ENCODE results near the gene SPPL2C.

SPPL2C gene

DNA sequence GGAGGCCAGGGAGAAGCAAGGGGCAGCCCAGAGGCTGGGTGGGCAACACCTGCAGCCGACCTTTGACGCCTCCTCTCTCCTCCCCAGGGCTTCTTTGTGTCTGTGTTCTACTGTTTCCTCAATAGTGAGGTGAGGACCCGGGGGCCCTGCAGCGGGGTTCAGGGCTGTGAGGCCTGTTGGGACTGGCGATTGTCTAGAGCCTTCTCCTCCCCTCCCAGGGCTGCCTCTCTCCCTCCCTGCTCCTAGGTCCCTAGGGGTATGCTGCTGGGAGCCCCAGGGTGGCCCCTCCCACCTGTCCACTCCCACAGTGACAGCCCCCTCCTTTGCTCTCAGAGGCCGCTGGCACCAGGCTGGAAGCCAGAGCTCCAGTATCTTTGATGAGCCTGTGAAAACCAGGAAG, 10.8 kb upstream of the SPPL2C start:
- TF ChIP-seq EZH2phosphoT487 (conservative IDR thresholded peaks at IDR 0.05; ENCODE audit: low read length) = no peak
- TF ChIP-seq, protein P1, sequence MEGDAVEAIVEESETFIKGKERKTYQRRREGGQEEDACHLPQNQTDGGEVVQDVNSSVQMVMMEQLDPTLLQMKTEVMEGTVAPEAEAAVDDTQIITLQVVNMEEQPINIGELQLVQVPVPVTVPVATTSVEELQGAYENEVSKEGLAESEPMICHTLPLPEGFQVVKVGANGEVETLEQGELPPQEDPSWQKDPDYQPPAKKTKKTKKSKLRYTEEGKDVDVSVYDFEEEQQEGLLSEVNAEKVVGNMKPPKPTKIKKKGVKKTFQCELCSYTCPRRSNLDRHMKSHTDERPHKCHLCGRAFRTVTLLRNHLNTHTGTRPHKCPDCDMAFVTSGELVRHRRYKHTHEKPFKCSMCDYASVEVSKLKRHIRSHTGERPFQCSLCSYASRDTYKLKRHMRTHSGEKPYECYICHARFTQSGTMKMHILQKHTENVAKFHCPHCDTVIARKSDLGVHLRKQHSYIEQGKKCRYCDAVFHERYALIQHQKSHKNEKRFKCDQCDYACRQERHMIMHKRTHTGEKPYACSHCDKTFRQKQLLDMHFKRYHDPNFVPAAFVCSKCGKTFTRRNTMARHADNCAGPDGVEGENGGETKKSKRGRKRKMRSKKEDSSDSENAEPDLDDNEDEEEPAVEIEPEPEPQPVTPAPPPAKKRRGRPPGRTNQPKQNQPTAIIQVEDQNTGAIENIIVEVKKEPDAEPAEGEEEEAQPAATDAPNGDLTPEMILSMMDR (IDR thresholded peaks at IDR 0.05; ENCODE audit: insufficient read depth, low read length, poor library complexity, severe bottlenecking) = no peak
- H3K79me2 ChIP-seq (ENCODE audit: insufficient read depth, low read length) = no peaks in the 10 kb centered on the region
- no peak overlapping the region for H3K9ac ChIP-seq (ENCODE audit: low read length)
- no peaks in the 10 kb centered on the region for H3K27me3 ChIP-seq (ENCODE audit: low read length)
- H3K9me3 ChIP-seq (ENCODE audit: insufficient read depth, low read length) = no peaks in the 10 kb centered on the region
- H3K9me2 ChIP-seq (replicated peaks; ENCODE audit: insufficient read depth, low read length) = no peaks in the 10 kb centered on the region
- H3K4me3 ChIP-seq (ENCODE audit: insufficient read depth, low read length, poor library complexity, severe bottlenecking) = no peak overlapping the region
- no peak overlapping the region for H2AFZ ChIP-seq (ENCODE audit: low read depth, low read length, severe bottlenecking)
- H3K36me3 ChIP-seq (ENCODE audit: low read length) = no peaks in the 10 kb centered on the region
- H3K27ac ChIP-seq (ENCODE audit: low read depth, low read length) = no peak overlapping the region
- no peaks in the 10 kb centered on the region for H4K20me1 ChIP-seq (ENCODE audit: low read depth, low read length)
- no peak overlapping the region for H3K4me2 ChIP-seq (ENCODE audit: low read depth, low read length, poor library complexity, severe bottlenecking)
- no peaks in the 10 kb centered on the region for H3F3A ChIP-seq (ENCODE audit: insufficient read depth)

DNA sequence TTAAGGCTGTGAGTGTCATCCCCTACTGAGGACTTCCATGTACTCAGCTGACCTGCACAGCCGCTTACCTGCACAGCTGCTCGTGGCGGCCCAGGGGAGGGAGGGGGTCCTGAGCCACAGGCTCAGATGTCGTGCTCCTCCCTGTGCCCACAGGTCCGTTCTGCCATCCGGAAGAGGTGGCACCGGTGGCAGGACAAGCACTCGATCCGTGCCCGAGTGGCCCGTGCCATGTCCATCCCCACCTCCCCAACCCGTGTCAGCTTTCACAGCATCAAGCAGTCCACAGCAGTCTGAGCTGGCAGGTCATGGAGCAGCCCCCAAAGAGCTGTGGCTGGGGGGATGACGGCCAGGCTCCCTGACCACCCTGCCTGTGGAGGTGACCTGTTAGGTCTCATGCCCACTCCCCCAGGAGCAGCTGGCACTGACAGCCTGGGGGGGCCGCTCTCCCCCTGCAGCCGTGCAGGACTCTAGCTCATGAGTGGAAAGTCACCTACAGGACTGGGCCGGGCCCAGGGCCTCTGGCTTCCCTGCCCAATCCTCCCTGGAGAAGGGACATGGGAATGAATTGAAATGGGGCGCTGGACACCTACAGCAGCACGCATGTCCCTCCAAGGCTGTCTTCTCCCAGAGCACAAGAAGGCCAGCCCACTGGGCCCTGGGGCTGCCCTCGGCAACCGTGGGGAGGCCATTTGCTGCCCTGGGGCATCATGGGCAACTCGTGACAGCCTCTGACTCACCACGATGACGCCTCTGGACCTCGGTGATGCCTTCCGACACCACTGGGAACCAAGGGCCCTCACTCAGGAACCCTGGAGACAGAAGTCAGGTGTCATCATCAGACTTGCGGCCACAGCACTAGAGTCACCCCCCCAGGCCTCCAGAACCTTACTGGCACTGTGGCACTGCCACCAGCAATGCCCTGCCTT, 9.9 kb upstream of the SPPL2C start:
- Histone ChIP-seq H2AFZ (ENCODE audit: low read depth, low read length, severe bottlenecking) (no peak overlapping the region), H3K4me3 (ENCODE audit: insufficient read depth, low read length, poor library complexity, severe bottlenecking) (no peak overlapping the region), H3K27ac (ENCODE audit: low read depth, low read length) (no peak overlapping the region), H3K79me2 (ENCODE audit: insufficient read depth, low read length) (no peaks in the 10 kb centered on the region), H3K9me3 (ENCODE audit: insufficient read depth, low read length) (no peaks in the 10 kb centered on the region), H3K4me2 (ENCODE audit: low read depth, low read length, poor library complexity, severe bottlenecking) (no peak overlapping the region), H3K36me3 (ENCODE audit: low read length) (no peaks in the 10 kb centered on the region), H3K27me3 (ENCODE audit: low read length) (no peaks in the 10 kb centered on the region), H3K9me2 (replicated peaks; ENCODE audit: insufficient read depth, low read length) (no peaks in the 10 kb centered on the region), H3F3A (ENCODE audit: insufficient read depth) (no peaks in the 10 kb centered on the region), H4K20me1 (ENCODE audit: low read depth, low read length) (no peaks in the 10 kb centered on the region), H3K9ac (ENCODE audit: low read length) (no peak overlapping the region)
- TF ChIP-seq EZH2phosphoT487 (conservative IDR thresholded peaks at IDR 0.05; ENCODE audit: low read length) = no peak
- TF ChIP-seq, protein P1 (IDR thresholded peaks at IDR 0.05; ENCODE audit: insufficient read depth, low read length, poor library complexity, severe bottlenecking) = no peak

DNA sequence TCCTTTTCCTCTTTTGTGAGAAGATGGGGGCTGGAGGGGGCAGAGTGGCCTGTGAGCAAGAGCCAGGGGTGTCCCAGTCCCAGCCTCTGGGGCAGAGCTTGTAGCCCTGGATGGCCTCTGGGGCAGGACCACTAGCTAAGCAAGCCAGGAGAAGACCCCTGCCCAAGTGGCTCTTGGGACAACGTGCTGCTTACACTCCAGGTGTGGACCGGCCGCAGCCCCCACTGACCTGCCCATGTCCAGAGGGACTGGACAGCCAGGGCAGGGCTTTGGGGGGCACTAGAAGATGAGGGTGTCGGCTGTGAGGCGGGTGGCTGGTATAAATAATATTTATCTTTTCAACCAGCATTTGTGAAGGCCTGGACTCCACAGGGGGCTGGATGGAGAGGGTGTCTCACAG, 9.2 kb upstream of the SPPL2C start:
- Histone ChIP-seq H2AFZ (ENCODE audit: low read depth, low read length, severe bottlenecking) (no peak overlapping the region), H4K20me1 (ENCODE audit: low read depth, low read length) (no peaks in the 10 kb centered on the region), H3K27me3 (ENCODE audit: low read length) (no peaks in the 10 kb centered on the region), H3K9ac (ENCODE audit: low read length) (no peak overlapping the region), H3K4me3 (ENCODE audit: insufficient read depth, low read length, poor library complexity, severe bottlenecking) (no peak overlapping the region), H3K27ac (ENCODE audit: low read depth, low read length) (no peak overlapping the region), H3K4me2 (ENCODE audit: low read depth, low read length, poor library complexity, severe bottlenecking) (no peak overlapping the region), H3K9me3 (ENCODE audit: insufficient read depth, low read length) (no peaks in the 10 kb centered on the region), H3K36me3 (ENCODE audit: low read length) (no peaks in the 10 kb centered on the region), H3K79me2 (ENCODE audit: insufficient read depth, low read length) (no peaks in the 10 kb centered on the region), H3F3A (ENCODE audit: insufficient read depth) (no peaks in the 10 kb centered on the region), H3K9me2 (replicated peaks; ENCODE audit: insufficient read depth, low read length) (no peaks in the 10 kb centered on the region)
- TF ChIP-seq EZH2phosphoT487 (conservative IDR thresholded peaks at IDR 0.05; ENCODE audit: low read length) = no peak
- TF ChIP-seq, protein P1 (IDR thresholded peaks at IDR 0.05; ENCODE audit: insufficient read depth, low read length, poor library complexity, severe bottlenecking) = no peak
